GM12873 (cell line): ENCODE data around the gene UBE3B.

Experiments
- TF ChIP-seq, protein P1 (sequence below): IDR thresholded peaks from 2 replicates; pipeline ENCODE4 v1.5.1; 2012; ENCODE audit warnings: low read depth, mild to moderate bottlenecking, moderate library complexity, low read length, control low read depth; ENCODE audit not compliant: insufficient read depth; ENCODE audit errors: missing control alignments

The UBE3B gene

DNA sequence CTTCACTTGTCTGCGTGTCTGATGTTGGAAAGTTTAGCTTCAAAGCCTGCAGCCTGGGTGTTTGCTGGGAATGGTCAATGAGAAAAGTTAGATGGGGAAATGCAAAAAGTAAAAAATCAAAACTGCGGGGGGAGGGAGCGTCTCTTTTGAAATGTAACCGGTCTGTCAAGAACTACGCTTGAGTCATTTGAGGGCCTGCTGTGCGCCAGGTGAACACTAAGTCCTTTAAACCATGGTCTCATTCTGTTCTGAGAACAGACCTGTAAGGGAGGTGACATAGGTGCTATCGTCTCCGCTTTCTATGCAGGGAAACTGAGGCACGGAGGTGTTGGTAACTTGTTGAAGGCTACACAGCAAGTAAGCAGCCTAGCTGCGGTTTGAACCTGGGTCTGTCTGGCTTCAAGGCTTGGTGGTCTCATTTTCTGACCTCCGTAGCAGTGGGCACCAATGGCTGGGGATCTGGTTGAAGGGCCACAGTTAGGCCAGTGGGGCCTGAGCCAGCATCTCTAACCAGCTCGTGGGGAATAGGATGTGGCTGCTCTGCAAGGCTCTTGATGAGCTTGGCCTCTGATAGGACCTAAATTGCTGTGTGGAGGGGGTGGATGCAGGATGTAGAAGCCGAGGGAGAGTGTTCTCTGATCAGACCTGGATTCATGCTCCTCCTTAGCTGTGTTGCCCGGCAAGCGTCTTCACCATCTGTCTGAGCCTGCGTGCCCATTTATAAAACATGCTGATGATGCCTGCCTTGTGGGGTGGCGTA lies 41.8 kb upstream of the UBE3B start:
- TF ChIP-seq, protein P1, sequence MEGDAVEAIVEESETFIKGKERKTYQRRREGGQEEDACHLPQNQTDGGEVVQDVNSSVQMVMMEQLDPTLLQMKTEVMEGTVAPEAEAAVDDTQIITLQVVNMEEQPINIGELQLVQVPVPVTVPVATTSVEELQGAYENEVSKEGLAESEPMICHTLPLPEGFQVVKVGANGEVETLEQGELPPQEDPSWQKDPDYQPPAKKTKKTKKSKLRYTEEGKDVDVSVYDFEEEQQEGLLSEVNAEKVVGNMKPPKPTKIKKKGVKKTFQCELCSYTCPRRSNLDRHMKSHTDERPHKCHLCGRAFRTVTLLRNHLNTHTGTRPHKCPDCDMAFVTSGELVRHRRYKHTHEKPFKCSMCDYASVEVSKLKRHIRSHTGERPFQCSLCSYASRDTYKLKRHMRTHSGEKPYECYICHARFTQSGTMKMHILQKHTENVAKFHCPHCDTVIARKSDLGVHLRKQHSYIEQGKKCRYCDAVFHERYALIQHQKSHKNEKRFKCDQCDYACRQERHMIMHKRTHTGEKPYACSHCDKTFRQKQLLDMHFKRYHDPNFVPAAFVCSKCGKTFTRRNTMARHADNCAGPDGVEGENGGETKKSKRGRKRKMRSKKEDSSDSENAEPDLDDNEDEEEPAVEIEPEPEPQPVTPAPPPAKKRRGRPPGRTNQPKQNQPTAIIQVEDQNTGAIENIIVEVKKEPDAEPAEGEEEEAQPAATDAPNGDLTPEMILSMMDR: no peak

DNA sequence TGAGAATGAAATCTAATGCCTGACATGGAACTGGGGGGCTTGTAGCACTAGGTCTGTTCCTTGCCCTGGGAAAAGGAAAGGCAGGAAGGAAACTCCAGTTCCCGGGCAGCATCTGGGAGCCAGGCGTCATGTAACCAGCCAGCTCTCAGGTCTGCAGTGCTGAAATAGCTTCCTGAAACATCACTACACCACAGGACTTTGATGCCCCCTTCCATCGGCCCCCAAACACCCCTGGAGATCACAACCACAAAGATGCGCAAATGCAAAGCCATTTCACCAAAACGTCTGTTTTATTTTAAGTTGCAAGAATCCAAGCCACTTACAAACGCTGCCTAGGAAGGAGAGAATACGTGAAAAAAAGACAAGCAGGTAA lies 41.3 kb upstream of the UBE3B start:
- TF ChIP-seq, protein P1: no peak

DNA sequence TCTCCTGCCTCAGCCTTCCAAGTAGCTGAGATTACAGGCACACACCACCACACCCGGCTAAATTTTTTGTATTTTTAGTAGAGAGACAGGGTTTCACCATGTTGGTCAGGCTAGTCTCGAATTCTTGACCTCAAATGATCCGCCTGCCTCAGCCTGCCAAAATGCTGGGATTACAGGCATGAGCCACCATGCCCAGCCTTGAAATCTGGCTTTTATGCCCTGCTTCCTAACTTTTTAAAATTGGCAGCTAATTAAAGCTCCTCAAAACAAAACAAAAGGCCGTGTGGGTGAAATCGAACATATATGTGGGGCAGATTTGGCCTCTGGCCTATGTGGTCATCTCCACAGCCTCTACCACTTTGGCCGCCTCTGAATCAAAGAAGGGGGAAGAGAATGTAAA lies 38.3 kb upstream of the UBE3B start:
- TF ChIP-seq, protein P1: no peak

- TF ChIP-seq, protein P1: no peak
Observed at GRCh38 chr12:109440851-109441490, 36.5 kb upstream of the UBE3B start.

DNA sequence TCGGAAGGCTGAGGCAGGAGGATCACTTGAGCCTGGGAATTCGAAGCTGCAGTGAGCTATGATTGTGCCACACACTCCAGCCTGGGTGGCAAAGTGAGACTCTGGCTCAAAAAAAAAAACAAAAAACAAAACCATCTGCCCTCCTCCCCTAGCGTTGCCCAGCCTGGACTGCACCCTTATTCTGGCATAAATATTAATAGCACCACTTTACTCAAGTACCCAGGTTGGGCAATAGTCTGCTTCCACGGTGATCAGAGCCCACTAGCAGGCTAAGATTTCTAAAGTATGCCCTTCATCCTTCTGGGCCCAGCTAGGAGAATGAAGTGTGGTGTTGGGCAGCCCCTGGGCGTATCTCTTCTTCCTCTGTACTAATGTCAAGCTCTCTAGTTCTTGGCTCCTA lies 33.6 kb upstream of the UBE3B start:
- TF ChIP-seq, protein P1: no peak

DNA sequence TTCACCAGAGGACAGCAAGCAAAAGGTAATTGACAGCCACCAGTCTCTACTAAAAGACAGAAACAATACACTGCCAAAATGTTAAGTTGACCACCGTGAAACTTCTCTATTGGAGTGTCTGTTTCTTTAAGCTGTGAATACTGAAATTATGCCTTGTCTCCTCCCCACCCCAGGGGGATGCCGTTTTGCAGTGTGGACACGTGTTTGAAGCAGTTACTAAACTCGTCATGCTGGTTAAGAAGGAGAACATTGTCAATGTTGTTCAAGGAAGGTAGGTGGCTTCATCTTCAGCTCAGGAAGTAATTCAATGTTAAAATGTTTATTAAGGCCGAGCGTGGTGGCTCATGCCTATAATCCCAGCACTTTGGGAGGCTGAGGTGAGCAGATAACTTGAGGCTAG lies 33.2 kb upstream of the UBE3B start:
- TF ChIP-seq, protein P1: no peak

DNA sequence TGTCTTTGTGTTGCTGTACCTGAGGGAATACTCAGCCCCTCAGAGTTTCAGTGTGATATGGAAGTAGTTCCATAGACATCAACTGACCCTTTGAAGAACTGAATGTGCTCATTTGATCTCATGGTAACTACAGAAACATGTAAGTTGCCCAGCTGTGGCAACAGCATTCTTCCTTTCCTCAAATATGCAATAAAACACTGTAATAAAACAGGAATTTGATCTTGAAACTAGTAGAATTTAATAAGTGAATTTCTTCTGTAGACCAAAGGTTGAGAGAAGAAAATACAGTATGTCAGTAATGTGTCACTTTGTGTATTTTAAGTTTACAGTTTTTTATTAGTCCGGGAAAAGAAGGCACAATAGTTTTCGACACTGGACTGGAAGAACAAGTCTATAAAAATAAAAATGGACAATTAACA lies 32.2 kb upstream of the UBE3B start:
- TF ChIP-seq, protein P1: no peak
